Stimulated activated CD8-positive, alpha-beta memory T cell treated with anti-CD3 and anti-CD28 coated beads, Interleukin-2, amount 100 ng/mL, for 48 hours (primary cell): Measurements from ENCODE around the gene PTPN5.

Experiments used
- DNase-seq, 2 donors: peaks; one replicate each; pipeline ENCODE4 v3.0.0-alpha.2; 2020; ENCODE audit warnings: low read depth in 2 of 2

PTPN5 gene

GRCh38 chr11:18739685-18740084 lies 51.9 kb downstream of the PTPN5 start:
- DNase-seq: no peak

- no peak for DNase-seq
Observed at GRCh38 chr11:18737642-18738041, 54.0 kb downstream of the PTPN5 start.

- no peak for DNase-seq
Observed at GRCh38 chr11:18736590-18737148, 54.9 kb downstream of the PTPN5 start.

GRCh38 chr11:18733202-18733601 lies 58.4 kb downstream of the PTPN5 start:
- no peak for DNase-seq

GRCh38 chr11:18731949-18732821 lies 59.4 kb downstream of the PTPN5 start:
- DNase-seq: peak in 1 of 2 donors; percentile 59

GRCh38 chr11:18731441-18731840 lies 60.2 kb downstream of the PTPN5 start:
- DNase-seq: no peak

- no peak for DNase-seq
Observed at GRCh38 chr11:18730020-18730419, 61.6 kb downstream of the PTPN5 start.

- DNase-seq: no peak
Observed at GRCh38 chr11:18729426-18729825, 62.2 kb downstream of the PTPN5 start.

GRCh38 chr11:18728658-18729057 lies 62.9 kb downstream of the PTPN5 start:
- DNase-seq: no peak

GRCh38 chr11:18727479-18728236 lies 63.9 kb downstream of the PTPN5 start:
- no peak for DNase-seq

- no peak for DNase-seq
Observed at GRCh38 chr11:18726040-18726439, 65.6 kb downstream of the PTPN5 start, which contains the start of gene IGSF22. IGSF22 (minus strand) TSS chr11:18726188; CDS start chr11:18724236, 1,952 bp downstream.

GRCh38 chr11:18723991-18724390 lies 67.6 kb downstream of the PTPN5 start:
- DNase-seq: no peak

GRCh38 chr11:18722293-18722637 lies 69.3 kb downstream of the PTPN5 start:
- DNase-seq: no peak

- DNase-seq: no peak
Observed at GRCh38 chr11:18721561-18722292, 69.9 kb downstream of the PTPN5 start.

GRCh38 chr11:18720808-18721560 lies 70.6 kb downstream of the PTPN5 start:
- peak; percentile 66 to 82 for DNase-seq

GRCh38 chr11:18720091-18720807 lies 71.3 kb downstream of the PTPN5 start:
- DNase-seq: no peak

GRCh38 chr11:18715476-18715875 lies 76.1 kb downstream of the PTPN5 start:
- DNase-seq: no peak

GRCh38 chr11:18714443-18714780 lies 77.2 kb downstream of the PTPN5 start:
- no peak for DNase-seq

- no peak for DNase-seq
Observed at GRCh38 chr11:18713646-18714442, 77.8 kb downstream of the PTPN5 start.

GRCh38 chr11:18710545-18710944 lies 81.1 kb downstream of the PTPN5 start:
- no peak for DNase-seq
